HG02678 (cell line): ENCODE data around the gene UGDH.
A peak's percentile ranks its signal among the peaks of the same experiment; 100 is the strongest.
"Not testable (repeated sequence)": the region's sequence is repeated elsewhere in the genome, so short reads cannot be mapped to it uniquely, and the experiment has no call there.

Experiments used
- ATAC-seq: cut with Tn5 transposase; IDR thresholded peaks from one replicate; pipeline ENCODE4 v1.9.1; 2021; ENCODE audit warnings: mild to moderate bottlenecking, moderate library complexity; ENCODE audit not compliant: unreplicated experiment

Gene UGDH

GRCh38 chr4:39497909-39498726, 29.1 kb downstream of the UGDH start:
- ATAC-seq = no peak

DNA sequence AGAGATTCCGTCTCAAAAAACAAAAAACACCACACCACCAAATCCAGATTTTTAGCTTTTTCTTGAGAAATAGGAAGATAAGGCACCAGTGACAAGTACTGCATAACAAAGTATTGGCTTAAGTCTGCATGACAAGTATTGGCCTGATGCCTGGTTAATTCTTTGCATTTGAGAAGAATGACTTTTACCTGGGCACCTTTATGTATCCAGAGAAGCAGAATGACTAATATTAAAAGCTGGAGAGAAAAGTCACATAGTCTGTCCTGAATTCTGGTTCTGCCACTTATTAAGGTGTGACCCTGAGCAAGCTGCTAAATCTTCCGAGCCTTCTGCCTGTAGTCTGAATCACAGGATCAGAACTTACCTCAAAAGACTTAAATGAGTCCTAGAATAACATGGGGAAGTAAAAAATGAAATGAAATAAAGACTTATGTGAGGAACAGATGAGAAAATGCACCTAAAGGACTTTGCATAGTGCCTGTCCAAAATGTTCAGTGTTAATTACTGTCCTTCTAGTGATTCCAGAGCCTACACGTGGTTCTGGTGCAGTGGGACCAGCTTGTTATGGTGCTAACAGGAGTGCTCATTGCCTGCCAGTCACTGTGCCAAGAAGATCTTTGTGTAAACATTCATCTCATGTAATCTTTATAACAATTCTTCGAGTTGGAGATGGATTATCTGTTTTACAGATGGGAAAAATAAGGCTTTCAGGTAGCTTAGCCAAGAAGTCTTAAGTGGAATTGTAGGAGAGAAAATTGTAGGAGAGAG, 31.6 kb downstream of the UGDH start:
- no peak for ATAC-seq

- ATAC-seq = no peak
Observed at GRCh38 chr4:39494354-39494753, 32.9 kb downstream of the UGDH start.

DNA sequence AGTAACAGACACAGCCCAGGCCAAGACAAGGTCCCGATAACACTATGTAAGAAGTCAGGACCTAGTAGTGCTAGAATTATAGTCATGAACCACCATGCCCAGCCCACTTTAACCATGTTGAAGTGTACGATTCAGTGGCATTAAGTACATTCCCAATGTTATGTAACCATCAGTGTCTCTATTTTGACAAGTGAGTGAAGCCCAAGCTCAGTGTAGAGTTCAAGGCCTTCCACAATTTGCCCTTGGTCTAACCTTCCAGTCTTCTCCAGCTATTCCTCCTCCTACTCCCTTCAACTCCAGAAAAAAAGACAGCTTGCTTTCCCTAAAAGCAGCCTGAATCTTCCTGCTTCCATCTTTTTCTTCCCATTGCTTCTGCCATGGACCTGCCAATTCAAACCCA, 36.9 kb downstream of the UGDH start:
- ATAC-seq = no peak

DNA sequence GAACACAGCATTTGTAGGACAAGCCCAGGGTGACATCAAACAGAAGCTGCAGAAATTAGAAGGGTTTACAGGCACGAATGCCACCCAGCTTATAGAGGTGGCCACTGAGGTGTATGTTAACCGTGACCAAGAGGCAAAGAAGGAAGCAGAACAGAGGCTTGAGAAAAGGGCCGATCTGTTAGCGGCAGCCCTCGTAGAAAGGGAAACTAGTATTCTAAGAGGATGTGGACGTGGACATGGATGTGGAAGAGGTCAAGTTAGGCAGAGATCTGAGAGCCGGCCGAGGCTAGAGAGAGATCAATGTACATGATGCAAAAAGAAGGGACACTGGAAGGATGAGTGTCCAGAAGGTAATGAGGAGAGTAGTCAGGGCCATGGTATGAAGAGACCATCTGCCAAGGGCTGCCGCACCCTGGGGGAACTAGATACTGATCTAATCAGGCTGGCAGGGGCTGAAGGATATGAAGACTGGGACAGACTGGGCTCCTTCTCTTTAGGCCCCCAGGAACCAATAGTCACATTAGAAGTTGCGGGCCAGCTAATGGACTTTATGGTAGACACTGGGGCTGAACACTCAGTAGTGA, 40.9 kb downstream of the UGDH start:
- no peak for ATAC-seq

DNA sequence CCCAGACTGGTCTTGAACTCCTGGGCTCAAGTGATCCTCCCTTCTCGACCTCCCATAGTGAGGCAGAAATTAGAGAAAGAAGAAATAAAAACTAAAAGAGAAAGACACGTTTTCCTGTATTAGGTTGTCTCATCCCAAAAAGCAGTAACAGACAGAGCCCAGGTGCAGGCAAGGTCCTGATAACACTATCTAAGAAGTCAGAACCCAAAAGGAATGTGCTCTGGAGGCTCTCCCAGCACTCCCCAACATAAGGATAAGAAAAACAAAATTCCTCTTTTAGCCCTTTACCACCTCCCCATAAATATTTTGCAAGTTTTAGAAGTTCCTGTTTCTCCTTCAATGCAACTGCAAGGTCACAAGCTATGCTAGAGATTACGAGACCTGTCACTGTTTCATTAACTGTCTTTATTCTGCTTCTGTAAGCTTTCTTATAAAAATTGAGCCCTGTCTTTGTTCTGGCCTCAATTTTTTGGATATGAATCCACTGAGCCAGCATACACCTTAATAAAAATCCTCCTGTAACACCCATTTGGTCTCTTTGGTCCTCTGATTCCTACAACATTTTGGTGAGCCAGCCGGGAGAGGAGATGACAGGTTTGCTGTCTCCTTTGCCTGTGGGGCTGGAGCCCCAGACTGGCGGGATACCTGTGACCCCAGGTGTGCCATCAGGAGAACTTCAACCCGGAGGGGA, 42.5 kb downstream of the UGDH start:
- no peak for ATAC-seq

DNA sequence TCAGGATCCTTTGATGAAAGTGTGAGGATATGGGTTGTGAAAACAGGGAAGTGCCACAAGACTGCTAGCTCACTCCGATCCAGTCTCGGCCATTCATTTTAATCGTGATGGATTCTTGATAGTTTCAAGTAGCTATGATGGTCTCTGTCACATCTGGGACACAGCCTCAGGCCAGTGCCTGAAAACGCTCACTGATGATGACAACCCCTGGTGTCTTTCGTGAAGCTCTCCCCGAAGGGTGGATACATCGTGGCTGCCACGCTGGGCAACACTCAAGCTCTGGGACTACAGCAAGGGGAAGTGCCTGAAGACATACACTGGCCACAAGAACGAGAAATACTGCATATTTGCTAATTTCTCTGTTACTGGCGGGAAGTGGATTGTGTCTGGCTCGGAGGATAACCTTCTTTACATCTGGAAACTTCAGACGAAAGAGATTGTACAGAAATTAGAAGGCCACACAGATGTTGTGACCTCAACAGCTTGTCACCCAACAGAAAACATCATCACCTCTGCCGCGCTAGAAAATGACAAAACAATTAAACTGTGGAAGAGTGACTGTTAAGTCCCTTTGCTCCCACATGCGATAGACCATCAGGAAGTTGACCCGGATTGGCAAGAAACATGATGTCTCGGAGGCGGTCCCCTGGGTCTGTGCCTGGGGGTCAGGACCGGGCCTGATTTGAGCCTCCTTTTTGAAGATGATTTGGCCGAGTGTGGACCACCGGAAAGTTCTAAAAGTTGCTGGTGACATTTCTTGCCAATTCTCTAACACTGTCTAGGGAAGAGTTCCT, 46.1 kb downstream of the UGDH start:
- ATAC-seq = no peak

DNA sequence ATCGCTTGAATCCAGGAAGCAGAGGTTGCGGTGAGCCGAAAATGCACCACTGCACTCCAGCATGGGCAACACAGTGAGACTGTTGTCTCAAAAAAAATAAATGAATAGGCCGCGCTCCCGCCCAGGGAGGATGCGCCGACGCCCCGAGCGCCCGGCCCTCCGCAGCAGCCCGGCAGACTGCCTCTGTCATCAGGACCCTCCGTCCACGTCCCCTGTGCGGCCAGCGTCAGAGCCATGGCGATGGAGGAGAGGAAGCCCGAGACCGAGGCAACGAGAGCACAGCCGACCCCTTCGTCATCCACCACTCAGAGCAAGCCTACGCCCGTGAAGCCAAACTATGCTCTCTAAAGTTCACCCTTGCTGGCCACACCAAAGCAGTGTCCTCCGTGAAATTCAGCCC, 47.0 kb downstream of the UGDH start:
- ATAC-seq = no peak

GRCh38 chr4:39476187-39476895, 50.9 kb downstream of the UGDH start:
- ATAC-seq = no peak

DNA sequence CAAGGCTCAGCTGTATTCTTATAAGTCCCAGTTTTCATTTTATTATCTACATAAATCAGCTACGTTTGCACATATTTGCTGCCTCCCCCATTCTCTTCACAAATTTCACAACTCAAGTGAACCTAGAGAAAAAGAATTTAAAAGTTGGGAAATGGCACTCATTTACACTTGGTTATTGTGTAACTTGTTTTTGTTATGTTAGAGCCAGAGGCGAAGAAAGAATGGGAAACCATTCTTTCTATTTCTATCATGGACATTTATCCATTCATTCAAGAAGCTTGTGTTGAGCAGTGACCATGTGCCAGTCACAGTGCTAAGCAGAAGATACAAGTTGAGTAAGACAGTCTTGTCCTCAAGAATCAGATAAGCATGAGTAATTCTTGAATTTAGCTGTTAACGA, 54.8 kb downstream of the UGDH start:
- no peak for ATAC-seq

DNA sequence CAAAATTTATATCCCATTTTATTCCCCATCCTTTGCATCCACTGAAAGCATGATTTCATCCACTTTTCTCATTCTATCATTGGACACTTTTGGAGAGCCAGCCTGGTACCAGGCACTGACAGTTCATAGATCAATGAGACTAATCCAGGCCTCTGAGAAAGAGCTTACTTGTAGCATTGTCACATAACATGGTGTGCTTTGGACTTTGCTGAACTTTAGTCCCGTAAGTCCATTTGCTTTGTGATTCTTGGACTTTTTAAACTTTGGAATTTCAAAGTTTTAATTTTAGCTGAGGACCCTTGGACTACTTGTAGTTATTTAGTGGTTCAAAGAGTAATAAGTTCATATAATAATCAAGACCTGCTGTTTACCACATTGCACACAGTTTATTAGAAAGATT, 56.8 kb downstream of the UGDH start:
- ATAC-seq = no peak

GRCh38 chr4:39469429-39470077, 57.7 kb downstream of the UGDH start:
- ATAC-seq = peak; percentile 75

DNA sequence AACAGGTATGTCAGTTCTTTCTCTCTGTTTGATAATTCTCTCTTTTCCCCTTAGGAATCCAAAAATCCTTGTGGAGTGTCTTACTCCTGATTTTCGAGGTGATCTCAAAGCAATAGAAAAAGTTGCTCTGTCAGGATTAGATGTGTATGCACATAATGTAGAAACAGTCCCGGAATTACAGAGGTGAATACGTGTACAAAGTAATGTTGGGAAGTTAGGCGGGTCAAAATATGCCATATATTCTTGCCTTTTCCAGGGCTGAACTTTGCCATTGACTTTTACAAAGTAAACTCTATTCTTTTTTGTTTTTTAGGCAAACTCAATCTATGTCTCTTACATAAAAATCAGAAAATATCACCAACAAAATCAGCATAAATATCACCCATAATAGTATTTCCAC, 59.8 kb downstream of the UGDH start:
- no peak for ATAC-seq

DNA sequence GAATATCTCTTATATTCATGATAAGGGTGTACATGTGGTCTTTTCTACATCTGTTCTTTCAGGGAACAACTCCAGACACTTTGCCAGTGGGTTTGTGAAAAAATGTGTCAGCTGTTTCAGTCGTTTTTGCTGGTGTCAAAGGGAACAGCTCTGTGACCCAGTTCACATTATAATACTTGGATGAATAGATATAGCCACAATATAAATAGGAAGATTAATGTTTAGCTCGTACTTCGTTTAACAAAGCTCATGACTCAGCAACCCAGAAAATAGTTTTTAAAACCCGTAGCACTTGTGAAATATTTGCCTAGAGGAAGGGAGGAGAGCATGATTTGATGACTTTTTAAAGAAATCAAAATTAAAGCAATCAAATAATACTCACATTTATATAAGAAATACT, 60.5 kb downstream of the UGDH start:
- ATAC-seq = no peak

GRCh38 chr4:39464886-39465501, 62.2 kb downstream of the UGDH start:
- no peak for ATAC-seq

- peak; percentile 90 for ATAC-seq
Observed at GRCh38 chr4:39458505-39459300, 68.5 kb downstream of the UGDH start, which contains the start of the genes LIAS and RPL9. Gene LIAS (plus strand): TSS chr4:39459056. CDS start chr4:39459118, 62 bp downstream. Gene RPL9 (minus strand): TSS chr4:39458922. CDS start chr4:39458439, 483 bp downstream.

DNA sequence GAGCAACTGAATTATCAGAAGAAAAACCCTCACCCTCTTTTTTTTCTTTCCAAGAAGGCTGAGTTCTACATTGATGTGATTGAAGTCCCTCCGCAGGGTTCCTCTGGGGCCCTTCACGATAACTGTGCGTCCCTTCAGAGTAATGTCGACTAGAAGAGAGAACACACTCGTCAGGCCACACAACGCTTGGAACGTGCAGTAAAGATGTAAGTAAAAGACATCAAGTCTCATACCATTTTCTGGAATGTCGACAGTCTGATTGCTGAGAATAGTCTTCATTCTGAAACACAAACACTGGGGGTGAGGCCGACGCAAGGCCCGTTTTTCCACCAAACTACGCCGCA, 69.1 kb downstream of the UGDH start:
- ATAC-seq = not testable (repeated sequence)
